Measurements from ENCODE around the gene GRM2.
"Not testable (repeated sequence)": the region's sequence is repeated elsewhere in the genome, so short reads cannot be mapped to it uniquely, and the experiment has no call there.

The GRM2 gene

DNA sequence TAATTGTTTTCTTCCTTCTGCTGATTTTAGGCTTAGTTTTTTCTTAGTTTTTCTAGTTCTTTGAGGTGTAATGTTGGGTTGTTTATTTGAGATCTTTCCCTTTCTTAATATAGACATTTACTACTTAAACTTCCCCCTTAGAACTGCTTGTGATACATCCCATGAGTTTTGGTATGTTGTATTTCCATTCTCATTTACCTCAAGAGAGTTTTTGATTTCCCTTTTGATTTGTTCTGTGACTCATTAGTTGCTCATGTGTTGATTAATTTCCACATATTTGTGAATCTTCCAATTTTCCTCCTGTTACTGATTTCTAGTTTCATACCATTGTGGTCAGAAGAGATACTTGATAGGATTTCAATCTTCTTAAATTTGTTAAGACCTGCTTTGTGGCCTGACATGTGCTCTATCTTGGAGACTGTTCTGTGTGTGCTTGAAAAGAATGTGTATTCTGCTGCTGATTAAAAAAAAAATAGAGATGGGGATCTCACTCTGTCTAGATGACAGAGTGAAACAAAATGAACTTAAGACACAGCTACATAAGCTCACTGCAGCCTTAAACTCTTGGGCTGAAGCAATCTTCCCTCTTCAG lies 22.3 kb downstream of the GRM2 start:
- DNase-seq = no peak

GRCh38 chr3:51733859-51734571 lies 27.1 kb downstream of the GRM2 start:
- DNase-seq = no peak

DNA sequence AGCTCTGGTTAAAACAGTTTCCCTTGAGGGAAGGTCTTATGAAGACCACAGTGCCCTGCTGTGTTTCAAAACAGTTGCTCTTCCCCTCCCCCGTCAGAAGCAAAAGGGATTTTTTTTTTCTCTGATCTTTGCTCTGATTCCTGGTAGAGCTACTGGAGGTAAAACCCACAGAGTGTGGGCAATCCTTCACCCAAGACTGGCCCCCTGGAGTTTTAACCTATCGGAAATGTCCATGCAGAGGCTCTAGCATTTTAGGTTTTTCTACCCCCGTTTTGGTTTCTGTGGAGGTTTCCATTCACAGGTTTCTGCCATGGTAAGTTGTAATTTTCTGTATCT lies 27.7 kb downstream of the GRM2 start:
- no peak for DNase-seq

GRCh38 chr3:51735039-51735438 lies 28.2 kb downstream of the GRM2 start:
- no peak for DNase-seq

DNA sequence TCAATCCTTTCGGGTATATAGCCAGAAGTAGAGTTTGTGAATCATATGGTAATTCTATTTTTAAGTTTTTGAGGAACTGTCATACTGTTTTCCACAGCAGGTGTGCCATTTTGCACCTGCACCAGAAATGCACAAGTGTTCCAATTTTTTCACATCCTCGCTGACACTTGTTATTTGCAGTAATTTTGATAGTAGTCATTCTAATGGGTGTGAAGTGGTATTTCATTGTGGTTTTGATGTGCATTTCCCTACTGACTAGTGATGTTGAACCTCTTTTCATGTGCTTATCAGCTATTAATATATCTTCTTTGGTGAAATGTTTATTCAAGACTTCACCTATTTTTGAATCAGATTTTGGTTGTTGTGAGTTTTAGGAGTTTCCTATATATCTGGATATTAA lies 29.1 kb downstream of the GRM2 start:
- no peak for DNase-seq

GRCh38 chr3:51739110-51739509 lies 32.2 kb downstream of the GRM2 start:
- no peak for DNase-seq

GRCh38 chr3:51742320-51742719 lies 35.5 kb downstream of the GRM2 start:
- DNase-seq = not testable (repeated sequence)

- not testable (repeated sequence) for DNase-seq
Observed at GRCh38 chr3:51742978-51743377, 36.1 kb downstream of the GRM2 start.

- no peak for DNase-seq
Observed at GRCh38 chr3:51747840-51748239, 41.0 kb downstream of the GRM2 start.

GRCh38 chr3:51748327-51748726 lies 41.5 kb downstream of the GRM2 start:
- no peak for DNase-seq

- DNase-seq = no peak
Observed at GRCh38 chr3:51750878-51751277, 44.0 kb downstream of the GRM2 start.

- DNase-seq = no peak
Observed at GRCh38 chr3:51751287-51751686, 44.4 kb downstream of the GRM2 start.

GRCh38 chr3:51753763-51754750 lies 47.2 kb downstream of the GRM2 start:
- not testable (repeated sequence) for DNase-seq

- no peak for DNase-seq
Observed at GRCh38 chr3:51759203-51759602, 52.3 kb downstream of the GRM2 start.

Measured in stimulated activated CD4-positive, alpha-beta T cell treated with anti-CD3 and anti-CD28 coated beads, Interleukin-2, amount 100 ng/mL, for 24 hours (primary cell).